A204.1 (cell line): Measurements from ENCODE around the gene ZNF462.
"Not testable (repeated sequence)": the region's sequence is repeated elsewhere in the genome, so short reads cannot be mapped to it uniquely, and the experiment has no call there.

Experiments
- FAIRE-seq: peaks from 2 replicates; lab custom pipeline; 2012; peaks lifted over from hg19 to GRCh38; lab: Jason Lieb, UNC

ZNF462 gene

GRCh38 chr9:106889061-106889590 is 26.2 kb downstream of the ZNF462 start:
- no peak for FAIRE-seq

GRCh38 chr9:106890608-106891007 is 27.6 kb downstream of the ZNF462 start:
- no peak for FAIRE-seq

- no peak for FAIRE-seq
Observed at GRCh38 chr9:106891286-106891685, 28.3 kb downstream of the ZNF462 start.

GRCh38 chr9:106892632-106893031 is 29.7 kb downstream of the ZNF462 start:
- FAIRE-seq, result no peak

- no peak for FAIRE-seq
Observed at GRCh38 chr9:106893088-106893487, 30.1 kb downstream of the ZNF462 start.

- no peak for FAIRE-seq
Observed at GRCh38 chr9:106896695-106897094, 33.7 kb downstream of the ZNF462 start.

GRCh38 chr9:106897236-106897635 is 34.3 kb downstream of the ZNF462 start:
- FAIRE-seq, result no peak

GRCh38 chr9:106897751-106898150 is 34.8 kb downstream of the ZNF462 start:
- no peak for FAIRE-seq

GRCh38 chr9:106900523-106900922 is 37.6 kb downstream of the ZNF462 start:
- FAIRE-seq, result not testable (repeated sequence)

- no peak for FAIRE-seq
Observed at GRCh38 chr9:106906129-106906528, 43.2 kb downstream of the ZNF462 start.

GRCh38 chr9:106911951-106912350 is 49.0 kb downstream of the ZNF462 start:
- FAIRE-seq, result no peak

GRCh38 chr9:106913276-106913675 is 50.3 kb downstream of the ZNF462 start:
- FAIRE-seq, result no peak

GRCh38 chr9:106915851-106916250 is 52.9 kb downstream of the ZNF462 start:
- no peak for FAIRE-seq

GRCh38 chr9:106916466-106917235 is 53.7 kb downstream of the ZNF462 start:
- no peak for FAIRE-seq

- FAIRE-seq, result no peak
Observed at GRCh38 chr9:106918825-106919509, 56.0 kb downstream of the ZNF462 start.

- FAIRE-seq, result no peak
Observed at GRCh38 chr9:106920091-106920490, 57.1 kb downstream of the ZNF462 start.

- no peak for FAIRE-seq
Observed at GRCh38 chr9:106920701-106921283, 57.8 kb downstream of the ZNF462 start.

- no peak for FAIRE-seq
Observed at GRCh38 chr9:106921341-106921899, 58.5 kb downstream of the ZNF462 start.

GRCh38 chr9:106922026-106922425 is 59.1 kb downstream of the ZNF462 start:
- FAIRE-seq, result no peak

- no peak for FAIRE-seq
Observed at GRCh38 chr9:106925392-106925791, 62.4 kb downstream of the ZNF462 start.

GRCh38 chr9:106927916-106928315 is 65.0 kb downstream of the ZNF462 start:
- FAIRE-seq, result no peak

GRCh38 chr9:106928350-106928749 is 65.4 kb downstream of the ZNF462 start:
- FAIRE-seq, result no peak
